B cell (primary cell): ENCODE measurements around the gene TBCC.

Experiments
- CTCF ChIP-seq: fragments of 200-600 bp; IDR thresholded peaks from one replicate; pipeline ENCODE4 v1.8.0; 2022; ENCODE audit warnings: antibody characterized with exemption, mild to moderate bottlenecking
- EZH2 ChIP-seq: IDR thresholded peaks from 2 replicates; pipeline ENCODE4 v1.6.1; 2012; ENCODE audit warnings: borderline replicate concordance, low read depth, mild to moderate bottlenecking, moderate library complexity, low read length; ENCODE audit not compliant: insufficient read depth, poor library complexity, severe bottlenecking

DNA sequence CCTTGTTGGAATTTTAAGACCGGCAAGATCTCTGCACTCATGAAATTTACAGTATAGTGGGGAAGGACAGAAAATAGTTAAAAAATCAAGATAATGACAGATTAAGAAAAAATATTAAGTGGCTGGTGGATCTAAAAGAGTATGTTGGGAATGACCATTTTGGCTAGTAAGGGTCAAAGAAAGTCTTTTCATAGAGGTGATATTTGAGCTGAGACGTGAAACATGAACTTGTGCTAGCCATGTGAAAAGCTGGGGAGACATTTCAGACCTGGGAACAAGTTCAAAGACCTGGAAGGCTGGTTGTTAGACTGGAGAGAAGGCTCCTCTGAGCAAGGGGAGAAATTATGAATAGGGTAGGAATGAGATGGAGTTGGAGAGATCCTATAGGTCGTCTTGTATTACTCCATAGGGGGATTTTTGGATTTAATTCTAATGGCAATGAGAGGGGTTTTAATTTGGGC is 40.7 kb upstream of the TBCC start:
- peak; percentile 1 for TF ChIP-seq CTCF
- no peak for TF ChIP-seq EZH2
